Kidney (tissue), 14 donors: Measurements from ENCODE around the gene MYH15. TPM values are rescaled to one million over a fixed set of nuclear protein-coding genes. Genes with fewer than 3 reads are reported as not detected.
A peak's percentile ranks its signal among the peaks of the same experiment; 100 is the strongest.

Source experiments
- DNase-seq, 5 donors: peaks; one replicate each; pipeline ENCODE4 v3.0.0-alpha.2; 2013 to 2020
- FAIRE-seq: peaks from 2 replicates; lab custom pipeline; 2012; peaks lifted over from hg19 to GRCh38; lab: Jason Lieb, UNC
- H3K27ac ChIP-seq, 2 donors: one replicate each; pipeline ENCODE4 v1.7.0; 2013; ENCODE audit warnings: low read depth in 2 of 2, low read length in 2 of 2, inconsistent platforms in 1 of 2
- H3K27me3 ChIP-seq: one replicate; pipeline ENCODE4 v1.7.1; 2013; ENCODE audit warnings: low read length, inconsistent platforms; ENCODE audit not compliant: control insufficient read depth, insufficient read depth
- H3K36me3 ChIP-seq, 3 donors: one replicate each; pipeline versions ENCODE4 v1.7.0 to v1.7.1; 2013; ENCODE audit warnings: low read length in 3 of 3, control low read depth in 1 of 3, inconsistent platforms in 1 of 3; ENCODE audit not compliant: insufficient read depth in 3 of 3, control insufficient read depth in 2 of 3
- H3K4me1 ChIP-seq, 3 donors: one replicate each; pipeline versions ENCODE4 v1.7.0 to v1.7.1; 2013; ENCODE audit warnings: low read length in 3 of 3, inconsistent platforms in 1 of 3, low read depth in 1 of 3; ENCODE audit not compliant: control insufficient read depth in 2 of 3, insufficient read depth in 2 of 3
- H3K4me3 ChIP-seq, 3 donors: one replicate each; pipeline versions ENCODE4 v1.7.0 to v1.8.1; 2013; ENCODE audit warnings: low read length in 3 of 3, control low read depth in 1 of 3, inconsistent platforms in 1 of 3
- H3K9ac ChIP-seq, 3 donors: one replicate each; pipeline versions ENCODE4 v1.7.0 to v1.7.1; 2013; ENCODE audit warnings: low read length in 3 of 3, control low read depth in 1 of 3, inconsistent platforms in 1 of 3
- H3K9me3 ChIP-seq, 3 donors: one replicate each; pipeline versions ENCODE4 v1.7.0 to v1.7.1; 2013; ENCODE audit warnings: low read length in 3 of 3, control low read depth in 1 of 3, inconsistent platforms in 1 of 3; ENCODE audit not compliant: control insufficient read depth in 2 of 3, insufficient read depth in 1 of 3
- intact Hi-C: fragments of 100-400 bp; cut with DNase I; formaldehyde crosslinking; loops from one replicate; pipeline ENCODE4 v1.11.1; 2022
- polyA plus RNA-seq: library from polyadenylated mRNA; stranded (reverse); fragments of 350-450 nt; fragmentation: Illumina TruSeq; extraction: RNeasy Lipid Tissue Mini Kit (QIAGEN cat#74804); gene quantifications from one replicate; pipeline ENCODE4 v1.2.3, GENCODE V29; 2014; ENCODE audit warnings: low read depth, low replicate concordance; ENCODE audit not compliant: insufficient read depth
- total RNA-seq: library from RNA; stranded (reverse); fragmentation: NEBNext Ultra II Directional; extraction: Animal tissue kit (Norgen Biotek cat#: 25700); gene quantifications from one replicate; pipeline ENCODE4 v1.2.1, GENCODE V29; 2021
- TF ChIP-seq, protein P1 (sequence below): IDR thresholded peaks from 3 replicates; pipeline ENCODE4 v1.5.1; 2012; ENCODE audit warnings: mild to moderate bottlenecking, moderate library complexity, borderline replicate concordance; ENCODE audit not compliant: insufficient read depth; ENCODE audit errors: extremely low read depth
- donor health status: control.
- donor health status: control.
- donor health status: control.
- donor health status: control.
- donor health status: control.
- donor health status: DM: yes; HTN: yes; CAD: no.
- donor health status: Normal renal cell carcinoma (clear cell type).

Gene MYH15
- total and polyA plus RNA-seq, 2 donors from 2014 or later, result 0.44 TPM; not detected in 1

DNA sequence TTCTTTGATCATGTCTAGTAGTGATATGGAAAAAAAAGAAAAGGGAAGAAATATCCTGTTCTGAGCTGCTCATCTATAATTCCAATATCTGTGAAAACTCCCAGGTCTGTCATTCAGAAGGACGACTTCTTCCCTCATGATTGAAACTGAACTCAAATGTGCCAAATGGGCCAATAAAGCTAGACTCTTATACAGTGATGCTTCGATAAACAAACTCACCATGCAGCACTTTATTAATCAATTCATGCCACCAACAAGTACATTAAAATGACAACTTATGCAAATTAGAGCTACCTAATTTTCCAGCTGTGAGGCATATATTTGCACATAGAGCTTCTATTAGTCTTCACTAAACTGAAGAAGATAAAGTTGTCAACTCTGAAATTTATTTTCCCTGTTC lies 15.6 kb upstream of the MYH15 start:
- Histone ChIP-seq H3K9me3 (no peaks in the 10 kb centered on the region), H3K4me1 (no peaks in the 10 kb centered on the region), H3K27ac (no peak overlapping the region), H3K4me3 (no peak overlapping the region), H3K36me3 (no peaks in the 10 kb centered on the region), H3K27me3 (no peaks in the 10 kb centered on the region), H3K9ac (no peak overlapping the region)
- DNase-seq, result no peak
- no peak for FAIRE-seq
- intact Hi-C loops, result no loop called here
- TF ChIP-seq, protein P1, sequence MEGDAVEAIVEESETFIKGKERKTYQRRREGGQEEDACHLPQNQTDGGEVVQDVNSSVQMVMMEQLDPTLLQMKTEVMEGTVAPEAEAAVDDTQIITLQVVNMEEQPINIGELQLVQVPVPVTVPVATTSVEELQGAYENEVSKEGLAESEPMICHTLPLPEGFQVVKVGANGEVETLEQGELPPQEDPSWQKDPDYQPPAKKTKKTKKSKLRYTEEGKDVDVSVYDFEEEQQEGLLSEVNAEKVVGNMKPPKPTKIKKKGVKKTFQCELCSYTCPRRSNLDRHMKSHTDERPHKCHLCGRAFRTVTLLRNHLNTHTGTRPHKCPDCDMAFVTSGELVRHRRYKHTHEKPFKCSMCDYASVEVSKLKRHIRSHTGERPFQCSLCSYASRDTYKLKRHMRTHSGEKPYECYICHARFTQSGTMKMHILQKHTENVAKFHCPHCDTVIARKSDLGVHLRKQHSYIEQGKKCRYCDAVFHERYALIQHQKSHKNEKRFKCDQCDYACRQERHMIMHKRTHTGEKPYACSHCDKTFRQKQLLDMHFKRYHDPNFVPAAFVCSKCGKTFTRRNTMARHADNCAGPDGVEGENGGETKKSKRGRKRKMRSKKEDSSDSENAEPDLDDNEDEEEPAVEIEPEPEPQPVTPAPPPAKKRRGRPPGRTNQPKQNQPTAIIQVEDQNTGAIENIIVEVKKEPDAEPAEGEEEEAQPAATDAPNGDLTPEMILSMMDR, result no peak

DNA sequence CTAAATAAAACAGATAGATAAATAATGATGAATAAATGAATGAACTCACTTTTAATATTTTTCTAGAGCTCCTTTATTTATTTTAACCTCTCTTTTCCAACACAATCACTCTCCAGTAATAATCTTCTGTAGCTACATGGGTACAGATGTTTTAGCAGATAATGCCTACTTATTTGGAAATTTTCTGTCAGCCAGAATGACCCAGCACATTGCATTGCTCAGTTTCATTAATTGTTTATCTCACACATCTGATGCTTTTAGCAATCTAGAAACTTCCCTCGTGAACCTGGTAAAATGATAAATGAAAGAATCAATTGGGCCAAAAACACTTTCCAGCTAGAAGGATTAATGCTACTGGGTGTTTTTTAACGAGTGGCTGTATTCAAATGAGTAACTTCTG lies 14.9 kb upstream of the MYH15 start:
- FAIRE-seq, result no peak
- no peak for DNase-seq

DNA sequence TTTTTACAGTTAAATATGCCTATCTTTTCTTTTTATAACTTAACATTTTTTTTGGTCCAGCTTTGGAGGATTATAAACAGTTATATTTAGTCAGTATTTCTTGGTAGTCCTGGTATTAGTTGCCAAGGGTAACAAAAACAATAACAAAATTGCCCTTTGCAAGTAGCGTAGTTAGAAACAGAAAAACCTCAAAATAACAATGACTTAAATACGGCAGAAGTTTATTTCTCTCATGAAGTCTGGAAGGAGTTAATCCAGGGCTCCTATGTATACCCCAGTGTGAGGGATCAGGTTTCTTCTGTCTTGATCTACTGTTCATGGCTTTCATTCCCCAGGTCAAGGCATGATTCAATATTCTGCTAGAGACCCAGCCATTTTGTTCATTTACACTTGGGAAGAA lies 14.1 kb upstream of the MYH15 start:
- Histone ChIP-seq H3K4me1 (no peaks in the 10 kb centered on the region), H3K27me3 (no peaks in the 10 kb centered on the region), H3K27ac (no peak overlapping the region), H3K9ac (no peak overlapping the region), H3K36me3 (no peaks in the 10 kb centered on the region), H3K4me3 (no peak overlapping the region), H3K9me3 (no peaks in the 10 kb centered on the region)
- DNase-seq (peak in 1 of 5 donors; percentile 8), FAIRE-seq (no peak)
- intact Hi-C loops, result no loop called here
- TF ChIP-seq, protein P1, result no peak

More for the DNA sequence above, 14.9 kb upstream of the MYH15 start:
- Histone ChIP-seq H3K9ac (no peak overlapping the region), H3K27ac (no peak overlapping the region), H3K27me3 (no peaks in the 10 kb centered on the region), H3K9me3 (no peaks in the 10 kb centered on the region), H3K4me1 (no peaks in the 10 kb centered on the region), H3K36me3 (no peaks in the 10 kb centered on the region), H3K4me3 (no peak overlapping the region)
- intact Hi-C loops, result no loop called here
- TF ChIP-seq, protein P1, result no peak

DNA sequence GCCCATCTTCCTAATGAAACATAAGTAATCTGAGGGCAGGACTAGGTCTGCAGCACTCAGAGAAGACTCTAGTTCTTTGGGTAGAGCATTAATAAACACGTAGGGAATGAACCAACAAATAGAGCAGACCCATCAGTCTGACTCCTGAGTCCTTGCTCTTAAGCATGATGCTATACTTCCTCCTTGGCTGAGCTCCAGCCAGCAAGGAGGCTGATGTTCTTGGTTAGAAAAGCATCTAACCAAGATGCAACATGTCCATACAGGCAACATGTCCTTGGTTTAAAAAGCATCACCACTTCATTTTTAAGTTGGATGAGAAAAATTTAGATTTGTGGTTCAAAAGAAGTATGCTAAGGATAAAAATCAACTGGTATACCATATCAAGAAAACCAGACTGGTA lies 8.5 kb upstream of the MYH15 start:
- no peak for DNase-seq
- Histone ChIP-seq H3K36me3 (no peaks in the 10 kb centered on the region), H3K27me3 (no peaks in the 10 kb centered on the region), H3K9me3 (no peaks in the 10 kb centered on the region), H3K4me1 (no peaks in the 10 kb centered on the region), H3K4me3 (no peak overlapping the region), H3K27ac (no peak overlapping the region), H3K9ac (no peak overlapping the region)
- TF ChIP-seq, protein P1, result no peak
- intact Hi-C loops, result no loop called here
- no peak for FAIRE-seq
